Mesenchymal stem cell (in vitro differentiated cells and primary cell): Measurements from ENCODE around the gene CKB.
A peak's percentile ranks its signal among the peaks of the same experiment; 100 is the strongest.

Source experiments
- DNase-seq: peaks from one replicate; pipeline ENCODE4 v3.0.0-alpha.2; 2013
- H2AFZ ChIP-seq: one replicate; pipeline ENCODE4 v1.6.1; 2013; ENCODE audit warnings: low read depth, mild to moderate bottlenecking, control low read depth, inconsistent platforms, low read length, moderate library complexity
- H2AK5ac ChIP-seq: 2 replicates; pipeline ENCODE4 v1.6.1; 2013; ENCODE audit warnings: low read length, moderate library complexity, mild to moderate bottlenecking, inconsistent platforms; ENCODE audit not compliant: severe bottlenecking
- H2BK120ac ChIP-seq: one replicate; pipeline ENCODE4 v1.6.1; 2013; ENCODE audit warnings: low read depth, mild to moderate bottlenecking, inconsistent platforms, low read length, moderate library complexity
- H2BK12ac ChIP-seq, 2 experiments: one replicate each; pipeline ENCODE4 v1.6.1; 2013; ENCODE audit warnings: inconsistent platforms in 2 of 2, low read length in 2 of 2, mild to moderate bottlenecking in 2 of 2, moderate library complexity in 2 of 2, control low read depth in 1 of 2
- H2BK15ac ChIP-seq: one replicate; pipeline ENCODE4 v1.6.1; 2013; ENCODE audit warnings: mild to moderate bottlenecking, low read depth, inconsistent platforms; ENCODE audit not compliant: poor library complexity, severe bottlenecking
- H2BK5ac ChIP-seq: 2 replicates; pipeline ENCODE4 v1.6.1; 2013; ENCODE audit warnings: low read depth, mild to moderate bottlenecking, low read length, control low read depth, inconsistent platforms; ENCODE audit not compliant: poor library complexity, severe bottlenecking
- H3K14ac ChIP-seq, 2 experiments: one replicate each; pipeline ENCODE4 v1.6.1; 2013; ENCODE audit warnings: inconsistent platforms in 2 of 2, low read length in 2 of 2, control low read depth in 1 of 2, mild to moderate bottlenecking in 1 of 2, moderate library complexity in 1 of 2
- H3K18ac ChIP-seq, 2 experiments: one replicate each; pipeline ENCODE4 v1.6.1; 2013; ENCODE audit warnings: inconsistent platforms in 2 of 2, low read length in 2 of 2, control low read depth in 1 of 2, low read depth in 1 of 2, mild to moderate bottlenecking in 1 of 2
- H3K23ac ChIP-seq, 2 experiments: one replicate each; pipeline ENCODE4 v1.6.1; 2013; ENCODE audit warnings: inconsistent platforms in 2 of 2, low read length in 2 of 2, mild to moderate bottlenecking in 2 of 2, moderate library complexity in 2 of 2, control low read depth in 1 of 2
- H3K27ac ChIP-seq: 2 replicates; pipeline ENCODE4 v1.5.1; 2013; ENCODE audit warnings: mild to moderate bottlenecking, moderate library complexity, low read length, control low read depth, inconsistent platforms; ENCODE audit not compliant: poor library complexity, severe bottlenecking
- H3K27me3 ChIP-seq, 2 experiments: 2 replicates each; pipeline versions ENCODE4 v1.6.1 to v1.7.0; 2013; ENCODE audit warnings: low read length in 2 of 2, mild to moderate bottlenecking in 2 of 2, moderate library complexity in 2 of 2, control low read depth in 1 of 2, inconsistent platforms in 1 of 2; ENCODE audit not compliant: control insufficient read depth in 1 of 2, insufficient read depth in 1 of 2
- H3K36me3 ChIP-seq, 2 experiments: 2 replicates each; pipeline versions ENCODE4 v1.6.1 to v1.7.0; 2013; ENCODE audit warnings: low read length in 2 of 2, control low read depth in 1 of 2, inconsistent platforms in 1 of 2, low read depth in 1 of 2, mild to moderate bottlenecking in 1 of 2; ENCODE audit not compliant: insufficient read depth in 2 of 2, control insufficient read depth in 1 of 2
- H3K4ac ChIP-seq, 2 experiments: one replicate each; pipeline ENCODE4 v1.6.1; 2013; ENCODE audit warnings: inconsistent platforms in 2 of 2, low read length in 2 of 2, mild to moderate bottlenecking in 2 of 2, moderate library complexity in 2 of 2, control low read depth in 1 of 2, low read depth in 1 of 2
- H3K4me1 ChIP-seq: 2 replicates; pipeline ENCODE4 v1.6.1; 2013; ENCODE audit warnings: low read depth, low read length, control low read depth; ENCODE audit not compliant: control insufficient read depth, insufficient read depth
- H3K4me2 ChIP-seq: 2 replicates; pipeline ENCODE4 v1.6.1; 2013; ENCODE audit warnings: low read length, mild to moderate bottlenecking, inconsistent platforms; ENCODE audit not compliant: poor library complexity, severe bottlenecking
- H3K4me3 ChIP-seq, 2 experiments: 2 replicates each; pipeline versions ENCODE4 v1.5.1 to v1.7.0; 2013; ENCODE audit warnings: low read length in 2 of 2, mild to moderate bottlenecking in 2 of 2, control low read depth in 1 of 2, low read depth in 1 of 2; ENCODE audit not compliant: insufficient read depth in 1 of 2
- H3K79me1 ChIP-seq: replicated peaks from 2 replicates; pipeline ENCODE4 v1.6.1; 2013; ENCODE audit warnings: mild to moderate bottlenecking, control low read depth, low read length, inconsistent platforms; ENCODE audit not compliant: poor library complexity, severe bottlenecking
- H3K9ac ChIP-seq: 2 replicates; pipeline ENCODE4 v1.7.0; 2013; ENCODE audit warnings: mild to moderate bottlenecking, low read length, moderate library complexity
- H3K9me3 ChIP-seq: 2 replicates; pipeline ENCODE4 v1.7.0; 2013; ENCODE audit warnings: mild to moderate bottlenecking, low read length; ENCODE audit not compliant: control insufficient read depth
- H4K8ac ChIP-seq: one replicate; pipeline ENCODE4 v1.6.1; 2013; ENCODE audit warnings: inconsistent platforms, mild to moderate bottlenecking, low read length, moderate library complexity
- H4K91ac ChIP-seq: one replicate; pipeline ENCODE4 v1.6.1; 2013; ENCODE audit warnings: mild to moderate bottlenecking, low read length, inconsistent platforms
- WGBS: methylation state at CpG from one replicate; pipeline ENCODE4 v1.1.7; 2013; ENCODE audit warnings: mixed read lengths; 5-methylcytosine and 5-hydroxymethylcytosine counted together

The CKB gene

DNA sequence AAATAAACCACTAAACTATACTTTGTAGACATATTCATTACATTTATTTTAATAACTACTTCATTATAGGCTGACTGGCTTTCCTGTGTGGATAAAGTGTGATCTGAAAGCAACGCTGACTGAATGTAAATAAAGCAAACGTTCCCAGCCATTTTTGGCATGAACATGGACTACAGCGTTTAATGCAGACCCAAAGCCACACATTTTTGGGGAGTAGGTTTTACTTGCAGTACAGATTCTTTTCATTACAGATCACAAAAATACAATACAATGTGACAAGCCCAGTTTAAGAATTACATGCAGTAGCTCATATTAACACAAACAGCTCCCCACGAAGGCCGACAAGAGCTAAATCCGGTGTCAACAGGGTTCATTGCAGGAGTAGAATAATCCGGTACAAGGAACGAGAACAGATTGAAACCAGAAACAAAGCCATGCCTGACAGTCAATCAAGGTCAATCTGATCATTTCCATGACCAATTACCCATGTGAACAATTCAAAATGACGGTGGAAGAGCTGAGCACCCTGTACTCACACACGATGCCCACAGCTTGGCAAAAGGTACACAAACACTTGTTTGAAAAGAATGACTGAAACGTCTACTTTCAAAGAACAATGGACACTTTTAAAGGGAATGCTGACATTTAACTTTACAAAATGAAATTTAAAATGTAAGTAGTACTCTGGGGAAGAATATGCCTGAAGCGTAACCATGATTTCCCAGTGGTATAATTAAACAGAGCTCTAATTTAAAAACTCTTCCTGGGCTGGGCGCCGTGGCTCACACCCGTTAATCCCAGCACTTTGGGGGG is 34.5 kb upstream of the CKB start:
- peaks cover 14 to 33% of the 10 kb centered on the region in 2 experiments for H3K36me3 ChIP-seq
- no peak overlapping the region for H3K4me2 ChIP-seq
- H3K27ac ChIP-seq, result peak overlapping the region; percentile 98
- no peak overlapping the region for H4K91ac ChIP-seq
- no peaks in the 10 kb centered on the region for H3K27me3 ChIP-seq
- no peak overlapping the region for H4K8ac ChIP-seq
- peaks cover 26% of the 10 kb centered on the region for H3K4me1 ChIP-seq
- H3K18ac ChIP-seq, result no peak overlapping the region
- no peak for DNase-seq
- H2BK15ac ChIP-seq, result no peak overlapping the region
- H3K9ac ChIP-seq, result peak overlapping the region; percentile 96
- no peaks in the 10 kb centered on the region for H3K9me3 ChIP-seq
- H3K4me3 ChIP-seq, result no peak overlapping the region
- no peak overlapping the region for H3K14ac ChIP-seq
- peak overlapping the region; percentile 54 for H2AK5ac ChIP-seq
- H2BK120ac ChIP-seq, result no peak overlapping the region
- peaks cover 20% of the 10 kb centered on the region for H3K79me1 ChIP-seq
- H3K23ac ChIP-seq, result no peak overlapping the region
- H2BK5ac ChIP-seq, result no peak overlapping the region
- H2AFZ ChIP-seq, result no peak overlapping the region
- peak overlapping the region in 1 of 2 experiments; percentile 13 for H3K4ac ChIP-seq
- 96% methylated on average over 13 of the region's 15 CpGs for WGBS
- no peak overlapping the region for H2BK12ac ChIP-seq

DNA sequence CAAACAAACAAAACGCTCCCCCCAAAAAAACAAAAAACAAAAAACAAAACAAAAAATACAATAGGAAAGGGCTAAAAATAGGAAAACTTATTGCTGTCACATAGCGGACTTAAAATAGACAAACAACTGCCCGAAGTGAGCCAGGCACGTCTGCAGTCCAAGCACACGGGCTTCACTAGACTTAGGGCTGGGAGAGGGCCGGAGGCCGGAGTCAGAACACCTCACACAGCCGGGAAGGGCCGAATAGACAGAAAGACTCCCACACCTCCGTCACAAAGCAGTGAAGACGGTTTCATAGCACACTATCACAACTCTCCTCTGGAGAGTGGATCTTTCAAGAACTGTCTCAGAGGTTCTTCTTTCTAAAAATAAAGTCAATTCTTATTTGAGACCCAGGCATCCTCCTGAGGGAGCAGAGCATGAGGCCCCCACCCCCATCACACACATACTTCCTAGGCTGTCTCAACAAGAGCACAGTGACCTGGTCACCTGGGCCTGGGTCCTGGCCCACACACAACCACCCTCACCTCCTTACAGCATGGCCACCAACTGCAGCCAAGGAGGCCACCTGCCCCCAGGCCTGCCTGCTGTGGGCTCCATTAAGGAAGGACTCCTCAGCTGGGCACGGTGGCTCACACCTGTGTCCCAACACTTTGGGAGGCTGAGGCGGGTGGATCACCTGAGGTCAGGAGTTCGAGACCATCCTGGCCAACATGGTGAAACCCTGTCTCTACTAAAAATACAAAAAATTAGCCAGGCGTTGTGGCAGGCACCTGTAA is 33.1 kb upstream of the CKB start:
- Histone ChIP-seq H2BK12ac (no peak overlapping the region), H3K27me3 (no peaks in the 10 kb centered on the region), H3K14ac (no peak overlapping the region), H2AFZ (no peak overlapping the region), H3K4ac (no peak overlapping the region), H3K23ac (no peak overlapping the region), H4K8ac (no peak overlapping the region), H3K18ac (no peak overlapping the region), H3K9me3 (no peaks in the 10 kb centered on the region), H3K79me1 (peaks cover 20% of the 10 kb centered on the region), H2BK120ac (no peak overlapping the region), H3K9ac (no peak overlapping the region), H2BK5ac (no peak overlapping the region), H3K4me1 (peaks cover 40% of the 10 kb centered on the region), H3K4me2 (no peak overlapping the region), H3K4me3 (no peak overlapping the region), H4K91ac (no peak overlapping the region), H2AK5ac (peak overlapping the region; percentile 34), H3K27ac (no peak overlapping the region), H3K36me3 (peaks cover 14 to 31% of the 10 kb centered on the region in 2 experiments), H2BK15ac (no peak overlapping the region)
- no peak for DNase-seq
- 94% methylated on average over 14 of the region's 15 CpGs for WGBS

DNA sequence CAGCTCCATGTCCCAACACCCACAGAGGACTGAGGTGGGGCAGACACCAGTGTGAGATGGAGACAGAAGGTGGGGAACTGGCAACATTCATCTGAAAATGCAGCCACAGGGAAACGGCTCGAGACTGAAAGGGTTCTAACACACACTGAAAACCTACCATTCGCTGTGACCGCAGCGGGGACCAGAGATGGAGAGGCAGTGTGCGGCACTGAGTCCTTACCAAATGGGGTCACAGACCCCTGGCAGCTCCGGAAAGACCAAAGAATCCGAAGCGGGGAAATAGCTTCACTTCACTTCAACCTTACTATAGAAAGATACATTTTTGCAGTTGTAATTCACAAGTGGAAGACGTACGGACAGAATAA is 30.2 kb upstream of the CKB start:
- H3K27me3 ChIP-seq, result no peaks in the 10 kb centered on the region
- H2BK120ac ChIP-seq, result no peak overlapping the region
- peaks cover 32% of the 10 kb centered on the region for H3K79me1 ChIP-seq
- H3K14ac ChIP-seq, result no peak overlapping the region
- H4K8ac ChIP-seq, result no peak overlapping the region
- no peak overlapping the region for H2BK12ac ChIP-seq
- peak overlapping the region; percentile 75 for H3K9ac ChIP-seq
- no peaks in the 10 kb centered on the region for H3K9me3 ChIP-seq
- no peak for DNase-seq
- 97% methylated on average over 11 of the region's 11 CpGs for WGBS
- no peak overlapping the region for H3K23ac ChIP-seq
- peak overlapping the region; percentile 59 for H2AK5ac ChIP-seq
- H3K4ac ChIP-seq, result no peak overlapping the region
- H2BK15ac ChIP-seq, result no peak overlapping the region
- H2BK5ac ChIP-seq, result no peak overlapping the region
- peak overlapping the region; percentile 89 for H3K27ac ChIP-seq
- H3K36me3 ChIP-seq, result peaks cover 7 to 13% of the 10 kb centered on the region in 2 experiments
- H4K91ac ChIP-seq, result peak overlapping the region; percentile 62
- no peak overlapping the region for H3K4me3 ChIP-seq
- H2AFZ ChIP-seq, result no peak overlapping the region
- H3K18ac ChIP-seq, result no peak overlapping the region
- peak overlapping the region; percentile 17 for H3K4me2 ChIP-seq
- peaks cover 50% of the 10 kb centered on the region for H3K4me1 ChIP-seq
